ENCODE results near the gene FHL1.
"Not testable (repeated sequence)": the region's sequence is repeated elsewhere in the genome, so short reads cannot be mapped to it uniquely, and the experiment has no call there.

Gene FHL1

DNA sequence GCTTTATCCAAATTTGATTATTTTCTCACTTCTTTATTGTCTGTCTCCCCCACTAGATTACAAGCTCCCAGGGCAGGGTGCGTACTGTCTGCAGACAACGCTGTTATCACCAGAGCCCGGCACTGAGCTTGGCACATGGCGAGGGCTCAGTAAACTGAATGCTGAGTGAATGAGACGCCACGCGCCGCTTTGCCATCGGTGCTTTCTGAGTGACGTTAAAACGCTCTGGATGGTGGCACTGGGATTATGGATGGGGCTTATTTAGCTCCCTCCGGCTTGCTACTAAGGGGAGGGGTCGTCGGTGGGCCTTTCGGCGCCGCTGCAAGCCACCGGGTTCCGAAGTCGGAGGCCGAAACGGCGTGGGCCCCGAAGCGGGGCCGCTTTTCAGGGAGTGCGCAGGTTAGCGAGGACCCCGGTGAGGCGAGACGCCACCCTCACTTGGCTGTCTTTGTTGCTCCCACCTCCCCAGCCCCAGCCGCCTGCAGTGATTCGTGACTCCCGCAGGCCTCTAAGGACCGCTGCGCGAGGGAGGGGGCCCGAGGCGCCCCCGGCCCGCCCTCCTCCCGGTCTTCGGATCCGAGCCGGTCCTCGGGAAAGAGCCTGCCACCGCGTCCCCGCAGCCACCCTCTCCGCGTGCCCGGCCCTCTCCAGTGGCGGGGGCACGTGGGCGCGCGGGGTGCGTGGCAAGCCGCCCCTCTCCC, 569 bp upstream of the FHL1 start:
- peak; percentile 56 for DNase-seq (ENCODE audit: low read depth, low spot score)

DNA sequence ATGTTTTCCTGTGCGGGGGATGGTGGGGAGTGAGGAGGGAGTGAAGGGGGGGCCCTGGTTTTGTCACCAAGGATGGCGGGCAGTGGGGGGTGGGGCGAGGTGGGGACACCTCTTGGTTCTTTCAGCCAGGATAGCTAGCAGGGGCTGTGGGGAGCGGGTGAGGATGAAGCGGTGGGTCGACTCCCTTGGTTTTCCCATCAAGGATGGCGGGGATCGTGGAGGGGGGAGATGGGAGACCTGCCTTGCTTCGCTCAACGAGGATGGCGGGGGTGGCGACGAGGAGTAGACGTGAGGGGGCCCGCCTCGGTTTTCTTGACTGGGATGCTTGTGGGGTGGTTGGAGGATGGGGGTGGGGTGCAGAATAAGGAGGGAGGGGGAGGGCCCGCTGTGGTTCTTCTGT, 643 bp downstream of the FHL1 start:
- no peak for DNase-seq (ENCODE audit: low read depth, low spot score)

GRCh38 chrX:136148391-136148790, 1.1 kb downstream of the FHL1 start:
- no peak for DNase-seq (ENCODE audit: low read depth, low spot score)

DNA sequence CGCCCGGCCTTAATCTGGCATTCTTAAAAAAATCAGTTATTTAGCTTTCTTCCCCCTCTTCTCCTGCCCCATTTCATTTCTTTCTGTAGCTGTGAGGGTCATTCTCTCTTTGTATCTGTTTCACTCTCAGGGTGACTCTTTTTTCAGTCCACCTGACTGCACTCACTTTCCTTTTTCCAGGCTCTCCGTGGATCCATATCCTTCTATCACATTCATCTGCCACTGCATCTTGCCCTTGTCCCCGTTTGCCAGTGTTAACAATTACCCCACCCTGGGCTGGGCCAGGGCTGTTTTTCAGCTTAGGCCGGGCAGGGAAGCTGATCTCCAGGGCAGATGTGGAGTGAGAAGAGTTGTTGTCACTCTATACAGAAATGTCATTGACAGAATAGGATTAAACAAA, 7.7 kb downstream of the FHL1 start:
- no peak for DNase-seq (ENCODE audit: low read depth, low spot score)

DNA sequence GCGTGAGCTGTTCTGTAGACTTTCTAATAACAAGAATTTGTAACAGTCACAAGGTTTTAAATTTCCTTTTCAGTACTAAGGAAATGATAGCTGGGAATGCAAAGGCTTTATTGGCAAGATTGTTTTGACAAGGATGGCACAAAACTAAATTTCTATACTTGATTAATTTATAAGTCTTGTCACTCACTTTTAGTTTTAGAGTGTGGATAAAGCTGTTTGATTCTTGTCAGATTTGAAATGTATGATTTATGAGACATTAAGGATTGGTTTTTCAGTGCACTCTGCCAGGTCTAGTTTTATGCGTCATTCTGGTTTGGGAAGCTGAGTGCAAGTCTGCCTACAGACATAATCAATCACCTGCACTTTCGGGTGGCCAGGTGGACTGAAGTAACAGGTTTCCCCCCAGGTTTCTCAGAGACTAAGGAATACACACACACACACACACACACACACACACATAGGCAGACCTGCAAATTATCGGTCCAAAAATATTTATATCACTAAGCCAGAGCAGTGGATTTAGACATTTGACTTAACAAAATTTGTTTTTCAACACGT, 9.3 kb downstream of the FHL1 start:
- no peak for DNase-seq (ENCODE audit: low read depth, low spot score)

GRCh38 chrX:136157187-136157586, 9.9 kb downstream of the FHL1 start:
- no peak for DNase-seq (ENCODE audit: low read depth, low spot score)

- DNase-seq (ENCODE audit: low read depth, low spot score), result no peak
Measured at GRCh38 chrX:136158685-136159084, 11.4 kb downstream of the FHL1 start.

GRCh38 chrX:136159611-136160025, 12.3 kb downstream of the FHL1 start:
- DNase-seq (ENCODE audit: low read depth, low spot score), result no peak

GRCh38 chrX:136162827-136163570, 15.7 kb downstream of the FHL1 start:
- DNase-seq (ENCODE audit: low read depth, low spot score), result peak; percentile 51

DNA sequence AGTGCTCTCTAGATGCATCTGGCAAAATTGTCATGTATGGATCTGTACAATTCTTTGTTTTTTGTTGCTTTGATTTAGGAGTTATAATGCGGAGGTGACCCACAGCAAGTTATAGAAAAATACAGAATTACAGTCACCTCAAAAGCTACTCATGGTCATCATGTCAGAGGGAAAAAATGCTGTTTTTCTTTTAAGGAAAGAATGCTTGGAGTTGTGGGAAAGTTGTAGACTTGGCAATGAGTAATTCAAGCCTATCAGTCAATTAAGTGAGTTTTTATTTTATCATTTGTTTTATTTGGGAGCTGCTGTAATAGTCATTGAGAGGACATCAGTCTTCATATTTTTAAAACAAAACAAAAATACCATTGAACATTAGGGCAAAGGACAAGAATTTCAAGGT, 16.4 kb downstream of the FHL1 start:
- peak; percentile 43 for DNase-seq (ENCODE audit: low read depth, low spot score)

GRCh38 chrX:136165406-136165805, 18.1 kb downstream of the FHL1 start:
- DNase-seq (ENCODE audit: low read depth, low spot score), result no peak

DNA sequence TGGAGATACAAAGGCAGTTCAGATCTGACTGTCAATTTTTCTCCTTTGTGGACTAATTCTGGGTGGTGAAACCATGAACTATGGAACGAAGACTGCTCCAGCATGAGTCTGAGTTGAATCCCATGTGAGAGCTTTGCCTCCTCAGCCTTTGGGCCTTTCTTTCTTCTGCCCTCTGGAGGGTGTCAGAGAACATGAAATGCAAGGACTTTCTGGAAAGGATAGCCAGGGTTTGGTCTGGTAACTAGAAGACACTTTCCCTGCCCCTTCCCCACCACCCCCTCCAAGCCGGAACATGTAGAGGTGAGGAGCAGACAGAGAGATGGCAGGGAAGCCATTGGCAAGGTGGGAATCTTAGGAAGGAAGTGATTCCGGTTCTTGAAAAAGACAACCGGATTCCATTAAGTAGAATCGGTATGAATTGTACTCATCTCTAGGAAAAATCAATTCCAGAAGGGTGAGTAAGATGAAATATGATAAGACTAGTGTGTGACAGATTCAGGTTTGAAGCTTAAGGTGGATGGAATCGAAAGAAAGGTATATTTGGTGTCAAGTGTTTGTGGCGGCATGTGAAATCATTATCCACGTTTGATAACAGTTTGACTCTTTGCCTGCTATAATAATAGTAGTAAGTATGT, 19.0 kb downstream of the FHL1 start:
- DNase-seq (ENCODE audit: low read depth, low spot score), result peak; percentile 36

DNA sequence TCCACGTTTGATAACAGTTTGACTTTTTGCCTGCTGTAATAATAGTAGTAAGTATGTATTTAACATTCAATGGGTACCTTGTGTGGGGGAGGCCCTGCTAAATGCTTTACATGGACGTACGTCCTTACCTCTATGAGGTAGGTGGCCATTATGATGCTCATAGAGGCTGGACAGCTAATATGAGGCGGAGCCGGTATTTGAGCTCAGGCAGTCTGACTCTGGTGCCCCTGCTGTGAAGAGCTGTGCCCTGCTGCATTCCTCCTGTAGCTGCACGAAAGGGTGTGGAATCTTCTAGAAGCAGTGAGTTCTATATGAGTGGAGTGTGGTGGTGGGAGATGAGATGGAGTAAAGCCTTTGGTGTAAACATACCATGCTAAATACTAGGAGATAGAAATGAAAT, 20.7 kb downstream of the FHL1 start:
- DNase-seq (ENCODE audit: low read depth, low spot score), result not testable (repeated sequence)

DNA sequence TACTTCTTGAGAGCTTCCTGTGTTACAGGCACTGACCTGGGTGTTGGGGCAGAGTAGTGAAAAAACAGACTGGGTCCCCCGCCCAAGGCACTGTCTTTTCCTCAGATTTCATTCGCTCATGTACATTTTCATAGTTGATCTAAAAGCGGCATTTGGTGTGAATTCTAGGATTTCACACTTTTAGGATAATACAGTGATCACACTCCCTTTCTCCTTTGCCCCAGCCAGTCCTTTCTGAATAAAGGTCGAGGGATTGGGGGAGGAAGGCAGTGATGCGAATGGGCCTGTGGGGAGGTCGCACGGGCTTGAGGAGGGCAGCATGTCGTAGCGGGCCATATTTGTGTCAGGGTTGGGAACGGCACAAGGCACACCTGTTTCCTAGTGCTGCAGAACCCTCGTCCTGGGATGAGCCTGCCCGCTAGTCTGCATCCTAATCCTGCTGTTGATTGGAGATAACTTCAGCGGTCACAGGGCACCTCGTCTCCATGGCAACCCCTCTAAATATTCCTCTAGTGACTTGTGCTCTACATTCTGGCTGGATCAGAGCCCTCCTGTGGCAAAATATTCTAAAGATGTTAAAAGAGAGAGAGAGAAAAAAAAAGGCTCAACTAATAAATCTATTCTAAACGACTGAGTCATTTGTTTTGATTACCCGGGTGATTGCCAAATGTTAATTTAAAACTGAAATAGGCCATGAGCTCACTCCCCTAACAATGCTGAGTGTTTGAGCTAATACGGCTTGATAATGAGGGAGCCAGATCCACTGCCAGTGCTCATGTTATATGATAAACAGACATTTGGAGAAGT, 21.8 kb downstream of the FHL1 start:
- peak; percentile 90 for DNase-seq (ENCODE audit: low read depth, low spot score)

- peak; percentile 65 for DNase-seq (ENCODE audit: low read depth, low spot score)
Measured at GRCh38 chrX:136170139-136170800, 22.9 kb downstream of the FHL1 start.

GRCh38 chrX:136171420-136171819, 24.1 kb downstream of the FHL1 start:
- DNase-seq (ENCODE audit: low read depth, low spot score), result no peak

DNA sequence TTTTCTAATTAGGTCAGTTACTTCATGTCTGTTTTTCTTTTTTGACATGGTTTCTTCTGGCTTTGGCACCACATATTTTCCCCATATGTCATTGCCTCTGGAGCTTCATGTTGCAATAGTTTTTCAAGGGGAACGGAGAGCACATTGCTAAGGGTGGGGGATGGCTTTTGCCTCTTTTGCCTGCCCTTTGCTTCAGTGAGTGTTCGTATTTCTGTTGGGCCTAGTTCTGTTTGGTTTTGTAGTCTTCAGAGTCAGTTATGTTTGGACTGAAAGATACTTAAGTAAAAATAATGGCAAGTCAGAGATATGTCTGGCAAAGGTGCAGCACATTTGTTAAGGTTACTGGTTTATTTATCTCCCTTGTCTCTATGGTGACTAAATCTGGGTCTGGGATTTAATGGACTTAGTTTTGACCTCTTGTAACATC, 29.1 kb downstream of the FHL1 start:
- peak; percentile 82 for DNase-seq (ENCODE audit: low read depth, low spot score)

DNA sequence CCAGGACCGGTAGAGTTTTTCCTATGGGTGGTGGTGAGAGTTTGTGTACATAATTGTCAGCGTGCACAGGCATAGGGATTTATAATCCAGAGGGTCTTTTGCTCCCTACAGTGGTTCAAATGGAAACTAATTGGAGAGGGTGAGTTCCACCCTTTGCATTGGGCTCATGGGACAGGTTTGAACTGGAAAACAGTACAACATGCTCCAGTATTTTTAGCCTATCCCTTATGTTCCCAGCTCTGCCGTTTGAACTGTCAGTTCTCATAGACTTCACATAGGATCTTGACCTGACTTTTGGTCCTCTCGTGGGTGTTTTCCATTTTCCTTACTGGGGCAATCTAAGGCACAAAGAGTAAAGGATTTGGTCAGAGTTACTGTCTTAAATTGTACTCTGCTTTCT, 31.8 kb downstream of the FHL1 start:
- DNase-seq (ENCODE audit: low read depth, low spot score), result no peak

GRCh38 chrX:136182414-136182813, 35.1 kb downstream of the FHL1 start:
- DNase-seq (ENCODE audit: low read depth, low spot score), result no peak

DNA sequence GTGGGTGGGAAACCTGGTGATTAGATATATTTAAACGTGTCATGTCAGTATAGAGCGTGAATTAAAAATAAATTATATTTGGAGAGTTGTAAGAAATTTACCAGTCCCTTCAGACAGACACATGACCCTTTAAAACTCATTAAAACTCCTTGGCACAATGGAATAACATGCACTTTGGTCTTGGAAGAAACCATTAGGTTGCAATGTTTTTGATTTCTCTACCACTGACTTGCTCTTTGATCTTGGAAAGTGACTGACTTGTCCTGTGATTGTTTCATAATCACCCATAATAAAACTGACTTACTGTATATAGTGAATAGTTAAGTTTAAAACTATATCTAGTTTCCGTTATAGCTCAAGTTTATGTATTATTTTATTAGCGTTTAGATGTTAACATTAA, 35.8 kb downstream of the FHL1 start:
- DNase-seq (ENCODE audit: low read depth, low spot score), result no peak

DNA sequence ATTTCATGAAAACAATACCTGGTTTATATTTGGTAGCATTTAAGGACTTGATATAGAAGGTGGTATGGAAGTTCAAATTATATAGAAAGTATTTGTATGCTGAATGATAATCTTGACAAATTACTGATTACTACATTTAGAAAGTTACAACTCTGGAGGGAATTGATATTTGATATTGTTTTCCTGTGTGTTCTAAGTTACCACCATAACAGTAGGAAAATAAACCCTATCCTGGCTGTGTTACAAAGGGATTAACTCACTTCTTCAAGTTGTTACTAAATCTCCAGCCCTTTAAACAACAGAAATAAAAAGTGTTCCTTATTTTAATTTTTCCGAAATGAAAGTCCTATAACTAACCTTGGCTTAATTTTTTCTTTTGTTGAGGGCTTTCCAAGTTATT, 36.6 kb downstream of the FHL1 start:
- no peak for DNase-seq (ENCODE audit: low read depth, low spot score)

All from astrocyte of the hippocampus (primary cell).